Effector memory CD4-positive, alpha-beta T cell (primary cell): ENCODE data around the gene SLC48A1.

Experiments
- DNase-seq, 3 donors: peaks; one replicate each; pipeline ENCODE4 v3.0.0-alpha.2; 2020
- H3K27ac ChIP-seq: 2 replicates; pipeline ENCODE4 v1.7.0; 2013; ENCODE audit warnings: mild to moderate bottlenecking, low read length, moderate library complexity; ENCODE audit not compliant: insufficient read depth, poor library complexity, severe bottlenecking
- H3K27me3 ChIP-seq: replicated peaks from 2 replicates; pipeline ENCODE4 v1.7.0; 2013; ENCODE audit warnings: mild to moderate bottlenecking, low read length; ENCODE audit not compliant: insufficient read depth, control insufficient read depth, poor library complexity, severe bottlenecking
- H3K36me3 ChIP-seq: 2 replicates; pipeline ENCODE4 v1.7.0; 2013; ENCODE audit warnings: mild to moderate bottlenecking, low read length, moderate library complexity; ENCODE audit not compliant: control insufficient read depth, insufficient read depth
- H3K4me1 ChIP-seq: 2 replicates; pipeline ENCODE4 v1.7.0; 2013; ENCODE audit warnings: low read length, mild to moderate bottlenecking; ENCODE audit not compliant: control insufficient read depth, insufficient read depth, poor library complexity, severe bottlenecking
- H3K4me3 ChIP-seq: 2 replicates; pipeline ENCODE4 v1.7.0; 2013; ENCODE audit warnings: low read length, low read depth, mild to moderate bottlenecking; ENCODE audit not compliant: insufficient read depth, poor library complexity, severe bottlenecking
- H3K9me3 ChIP-seq: 2 replicates; pipeline ENCODE4 v1.7.0; 2013; ENCODE audit warnings: mild to moderate bottlenecking, low read length, moderate library complexity; ENCODE audit not compliant: control insufficient read depth

SLC48A1 gene

GRCh38 chr12:47822401-47822800, 49.4 kb downstream of the SLC48A1 start:
- Histone ChIP-seq H3K27me3 (no peaks in the 10 kb centered on the region), H3K4me1 (peaks cover 69% of the 10 kb centered on the region)

GRCh38 chr12:47822863-47823262, 49.8 kb downstream of the SLC48A1 start:
- H3K9me3 ChIP-seq: no peaks in the 10 kb centered on the region
- no peaks in the 10 kb centered on the region for H3K27me3 ChIP-seq
- no peaks in the 10 kb centered on the region for H3K36me3 ChIP-seq
- no peak overlapping the region for H3K4me3 ChIP-seq
- H3K4me1 ChIP-seq: peaks cover 65% of the 10 kb centered on the region
- DNase-seq: no peak
- H3K27ac ChIP-seq: no peak overlapping the region

More at GRCh38 chr12:47822401-47822800, 49.4 kb downstream of the SLC48A1 start:
- no peaks in the 10 kb centered on the region for H3K9me3 ChIP-seq
- H3K36me3 ChIP-seq: no peaks in the 10 kb centered on the region
- no peak overlapping the region for H3K4me3 ChIP-seq
- no peak for DNase-seq
- H3K27ac ChIP-seq: no peak overlapping the region

- Histone ChIP-seq H3K9me3 (no peaks in the 10 kb centered on the region), H3K36me3 (no peaks in the 10 kb centered on the region), H3K4me1 (peaks cover 63% of the 10 kb centered on the region), H3K4me3 (no peak overlapping the region), H3K27ac (peak overlapping the region; percentile 70), H3K27me3 (no peaks in the 10 kb centered on the region)
- DNase-seq: no peak
These were observed 50.5 kb downstream of the SLC48A1 start for GRCh38 chr12:47823422-47824086.

- DNase-seq: peak; percentile 36 to 52 (median 40)
- Histone ChIP-seq H3K4me1 (peaks cover 65% of the 10 kb centered on the region), H3K9me3 (no peaks in the 10 kb centered on the region), H3K27me3 (no peaks in the 10 kb centered on the region), H3K27ac (peak overlapping the region; percentile 70), H3K4me3 (peak overlapping the region; percentile 2), H3K36me3 (no peaks in the 10 kb centered on the region)
These were observed 51.2 kb downstream of the SLC48A1 start for GRCh38 chr12:47824198-47824597.

GRCh38 chr12:47824635-47825034, 51.6 kb downstream of the SLC48A1 start:
- Histone ChIP-seq H3K4me3 (peak overlapping the region; percentile 2), H3K27ac (peak overlapping the region; percentile 70), H3K36me3 (no peaks in the 10 kb centered on the region), H3K4me1 (peaks cover 70% of the 10 kb centered on the region), H3K9me3 (no peaks in the 10 kb centered on the region), H3K27me3 (no peaks in the 10 kb centered on the region)
- DNase-seq: no peak

GRCh38 chr12:47825173-47825639, 52.2 kb downstream of the SLC48A1 start:
- H3K36me3 ChIP-seq: no peaks in the 10 kb centered on the region
- no peak overlapping the region for H3K4me3 ChIP-seq
- no peaks in the 10 kb centered on the region for H3K27me3 ChIP-seq
- no peaks in the 10 kb centered on the region for H3K9me3 ChIP-seq
- no peak for DNase-seq
- peak overlapping the region; percentile 70 for H3K27ac ChIP-seq
- H3K4me1 ChIP-seq: peaks cover 73% of the 10 kb centered on the region

- no peaks in the 10 kb centered on the region for H3K27me3 ChIP-seq
- H3K36me3 ChIP-seq: no peaks in the 10 kb centered on the region
- H3K4me3 ChIP-seq: no peak overlapping the region
- H3K27ac ChIP-seq: no peak overlapping the region
- no peak for DNase-seq
- no peaks in the 10 kb centered on the region for H3K9me3 ChIP-seq
- H3K4me1 ChIP-seq: peaks cover 77% of the 10 kb centered on the region
These were observed 55.3 kb downstream of the SLC48A1 start for GRCh38 chr12:47828008-47828975.

GRCh38 chr12:47828976-47829482, 56.0 kb downstream of the SLC48A1 start:
- no peak overlapping the region for H3K4me3 ChIP-seq
- peaks cover 78% of the 10 kb centered on the region for H3K4me1 ChIP-seq
- DNase-seq: no peak
- H3K36me3 ChIP-seq: no peaks in the 10 kb centered on the region
- H3K9me3 ChIP-seq: no peaks in the 10 kb centered on the region
- H3K27ac ChIP-seq: peak overlapping the region; percentile 36
- no peaks in the 10 kb centered on the region for H3K27me3 ChIP-seq

- H3K27me3 ChIP-seq: no peaks in the 10 kb centered on the region
- H3K9me3 ChIP-seq: no peaks in the 10 kb centered on the region
- H3K36me3 ChIP-seq: no peaks in the 10 kb centered on the region
- H3K27ac ChIP-seq: no peak overlapping the region
- no peak for DNase-seq
- H3K4me3 ChIP-seq: no peak overlapping the region
- H3K4me1 ChIP-seq: peaks cover 78% of the 10 kb centered on the region
These were observed 56.5 kb downstream of the SLC48A1 start for GRCh38 chr12:47829584-47829983.
